SU-DHL-6 (cell line): Measurements from ENCODE around the gene CDIP1.

Source experiments
- CTCF ChIP-seq: fragments of 200-600 bp; sonication (generic); IDR thresholded peaks from one replicate; pipeline ENCODE4 v1.5.1; 2017; ENCODE audit warnings: antibody characterized with exemption, mild to moderate bottlenecking, low read length, moderate library complexity; ENCODE audit not compliant: insufficient read depth, poor library complexity, severe bottlenecking
- EZH2phosphoT487 ChIP-seq: fragments of 200-600 bp; sonication (generic), shearing (Covaris generic); conservative IDR thresholded peaks from 2 replicates; pipeline ENCODE4 v1.6.1; 2018; ENCODE audit warnings: mild to moderate bottlenecking, antibody characterized with exemption, low read length, moderate library complexity, mixed read lengths

- TF ChIP-seq CTCF (no peak), EZH2phosphoT487 (no peak)
Measured at GRCh38 chr16:4467916-4468315, 70.7 kb downstream of the CDIP1 start.
